HepG2 (cell line): ENCODE results near the gene DNAAF8. TPM values are rescaled to one million over a fixed set of nuclear protein-coding genes. Genes with fewer than 3 reads are reported as not detected.
A peak's percentile ranks its signal among the peaks of the same experiment; 100 is the strongest.

ENCODE experiments used
- BCLAF1 ChIP-seq: fragments of 450-650 bp; IDR thresholded peaks from 2 replicates; pipeline ENCODE4 v1.6.1; 2017; ENCODE audit warnings: mild to moderate bottlenecking
- CHCHD3 ChIP-seq: sonication (generic); formaldehyde crosslinking; IDR thresholded peaks from 2 replicates; pipeline ENCODE4 v1.8.0; 2022; ENCODE audit warnings: mild to moderate bottlenecking, missing genetic modification reagents, moderate library complexity
- CREBL2 ChIP-seq: sonication (generic); formaldehyde crosslinking; IDR thresholded peaks from 2 replicates; pipeline ENCODE4 v1.8.1; 2023; ENCODE audit warnings: missing genetic modification reagents, mild to moderate bottlenecking, borderline replicate concordance
- HES4 ChIP-seq: sonication (generic); formaldehyde crosslinking; IDR thresholded peaks from 2 replicates; pipeline ENCODE4 v1.9.0; 2021; ENCODE audit warnings: mild to moderate bottlenecking, missing genetic modification reagents, borderline replicate concordance
- HOXD1 ChIP-seq: sonication (generic); formaldehyde crosslinking; IDR thresholded peaks from 2 replicates; pipeline ENCODE4 v1.5.0; 2020; ENCODE audit warnings: missing genetic modification reagents
- MAFG ChIP-seq: sonication (generic); formaldehyde crosslinking; IDR thresholded peaks from 2 replicates; pipeline ENCODE4 v1.5.1; 2020; ENCODE audit warnings: mild to moderate bottlenecking, missing genetic modification reagents
- MLXIP ChIP-seq: sonication (generic); formaldehyde crosslinking; IDR thresholded peaks from 2 replicates; pipeline ENCODE4 v1.9.0; 2021; ENCODE audit warnings: missing genetic modification reagents, borderline replicate concordance
- PHF20 ChIP-seq: sonication (generic); formaldehyde crosslinking; IDR thresholded peaks from 2 replicates; pipeline ENCODE4 v1.5.0; 2020; ENCODE audit warnings: mild to moderate bottlenecking, missing genetic modification reagents
- RAD21 ChIP-seq: fragments of 450-650 bp; formaldehyde crosslinking; IDR thresholded peaks from 2 replicates; pipeline ENCODE4 v1.5.0; 2020; ENCODE audit warnings: mild to moderate bottlenecking
- SAFB2 ChIP-seq: sonication (generic); formaldehyde crosslinking; IDR thresholded peaks from 2 replicates; pipeline ENCODE4 v1.5.1; 2020; ENCODE audit warnings: missing genetic modification reagents, low read depth, mild to moderate bottlenecking, borderline replicate concordance
- UBTF ChIP-seq: sonication (generic); formaldehyde crosslinking; IDR thresholded peaks from 2 replicates; pipeline ENCODE4 v1.4.0; 2020; ENCODE audit warnings: mild to moderate bottlenecking, missing genetic modification reagents
- ZBTB7A ChIP-seq: sonication (generic); formaldehyde crosslinking; IDR thresholded peaks from 2 replicates; pipeline ENCODE4 v1.8.0; 2022; ENCODE audit warnings: mild to moderate bottlenecking, missing genetic modification reagents
- ZNF205 ChIP-seq: IDR thresholded peaks from 2 replicates; pipeline ENCODE4 v1.6.1; 2018; ENCODE audit warnings: missing biosample characterization, missing genetic modification reagents
- ZNF275 ChIP-seq: sonication (generic); formaldehyde crosslinking; IDR thresholded peaks from 2 replicates; pipeline ENCODE4 v1.8.0; 2022; ENCODE audit warnings: missing genetic modification reagents, mild to moderate bottlenecking, inconsistent platforms, borderline replicate concordance
- ZNF451 ChIP-seq: sonication (generic); formaldehyde crosslinking; IDR thresholded peaks from 2 replicates; pipeline ENCODE4 v1.5.0; 2020; ENCODE audit warnings: mild to moderate bottlenecking, missing genetic modification reagents
- ZNF563 ChIP-seq: sonication (generic); formaldehyde crosslinking; IDR thresholded peaks from 2 replicates; pipeline ENCODE4 v1.8.0; 2022; ENCODE audit warnings: mild to moderate bottlenecking, moderate library complexity, missing genetic modification reagents
- ZSCAN25 ChIP-seq: sonication (generic); formaldehyde crosslinking; IDR thresholded peaks from 2 replicates; pipeline ENCODE4 v1.8.0; 2022; ENCODE audit warnings: mild to moderate bottlenecking, missing genetic modification reagents
- polyA plus RNA-seq, 8 experiments: library from polyadenylated mRNA; depleted of rRNA in 3 of 8; stranded (reverse) in 7 of 8; unstranded in 1 of 8; fragments of >200 nt; fragmentation: Illumina TruSeq in 4 of 8; extraction: Trizol in 4 of 8; gene quantifications; 2 replicates each; pipeline versions ENCODE4 v1.2.1 to v1.2.3, GENCODE V29; 2011 to 2016; ENCODE audit warnings: low read depth in 4 of 8, missing spikeins in 1 of 8, mixed read lengths in 1 of 8; ENCODE audit not compliant: insufficient read depth in 1 of 8
- total RNA-seq, 5 experiments: library from RNA; depleted of rRNA; stranded (reverse); fragments of >200 nt; fragmentation: Illumina TruSeq; extraction: Trizol; gene quantifications; 2 replicates each; pipeline ENCODE4 v1.2.3, GENCODE V29; 2016; ENCODE audit warnings: low read depth in 1 of 5

DNAAF8 gene
- total and polyA plus RNA-seq, 2 of the 13 experiments (the other 11 are each of a cell fraction or from before 2014, with no cell fraction given): 0.44 TPM; not detected in 1

- TF ChIP-seq UBTF (CRISPR knock-in tag) (0 out of 2 replicates have a peak, but pooled peaks have one; percentile 4), ZNF563 (CRISPR knock-in tag) (peak; percentile 37; the same call in 1 of the 2 replicates), CREBL2 (CRISPR knock-in tag) (0 out of 2 replicates have a peak, but pooled peaks have one; percentile 43), ZSCAN25 (peak; percentile 62; the same call in 1 of the 2 replicates), SAFB2 (0 out of 2 replicates have a peak, but pooled peaks have one; percentile 56), HOXD1 (CRISPR knock-in tag) (0 out of 2 replicates have a peak, but pooled peaks have one; percentile 8), ZNF205 (CRISPR knock-in tag) (0 out of 2 replicates have a peak, but pooled peaks have one; percentile 17), CHCHD3 (CRISPR knock-in tag) (peak; percentile 17; the same call in 1 of the 2 replicates), ZNF451 (CRISPR knock-in tag) (peak; percentile 16; the same call in 1 of the 2 replicates), HES4 (CRISPR knock-in tag) (peak; percentile 71; the same call in 1 of the 2 replicates), PHF20 (CRISPR knock-in tag) (peak; percentile 11; the same call in 1 of the 2 replicates), ZBTB7A (CRISPR knock-in tag) (peak; percentile 38; the same call in 1 of the 2 replicates), ZNF275 (0 out of 2 replicates have a peak, but pooled peaks have one; percentile 6), MAFG (CRISPR knock-in tag) (0 out of 2 replicates have a peak, but pooled peaks have one; percentile 11), BCLAF1 (no peak), MLXIP (CRISPR knock-in tag) (no peak), RAD21 (peak; percentile 27; the same call in 1 of the 2 replicates)
Measured at GRCh38 chr16:4693956-4694641, 40.2 kb upstream of the DNAAF8 start (continued).
